ENCODE results near the gene CBR1. TPM values are rescaled to one million over a fixed set of nuclear protein-coding genes. Genes with fewer than 3 reads are reported as not detected.
A peak's percentile ranks its signal among the peaks of the same experiment; 100 is the strongest.

The CBR1 gene
- total RNA-seq, result 23.2 TPM

GRCh38 chr21:36069713-36070583, at the start of gene CBR1:
Gene CBR1 (plus strand): TSS chr21:36070024. CDS start chr21:36070116, 92 bp downstream.
- DNase-seq, result peak; percentile 96

DNA sequence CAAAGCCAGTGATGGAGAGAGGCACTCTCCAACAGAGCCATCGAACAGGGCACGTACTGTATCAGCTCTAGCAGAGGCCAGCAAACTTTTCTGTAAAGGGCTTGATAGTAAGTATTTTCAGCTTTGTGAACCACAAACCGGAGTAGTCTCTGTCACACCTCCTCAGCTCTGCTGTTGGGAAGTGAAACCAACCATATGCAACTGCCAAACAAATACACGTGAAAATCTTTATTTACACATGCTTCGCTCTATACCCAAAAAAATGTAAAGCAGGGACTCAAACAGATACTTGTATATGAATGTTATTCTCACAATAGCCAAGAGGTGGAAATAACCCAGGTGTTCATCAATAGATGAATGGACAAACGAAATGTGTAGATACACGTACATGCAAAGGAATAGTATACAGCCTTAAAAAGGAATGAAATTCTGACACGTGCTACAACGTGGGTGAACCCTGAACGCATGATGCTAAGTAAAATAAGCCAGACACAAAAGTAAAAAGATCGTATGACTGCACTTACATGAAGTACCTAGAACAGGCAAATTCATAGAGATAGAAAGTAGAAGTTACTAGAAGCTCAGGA, 48.5 kb upstream of the CBR1 start:
- DNase-seq, result no peak

GRCh38 chr21:36022427-36023091, 47.3 kb upstream of the CBR1 start:
- no peak for DNase-seq

DNA sequence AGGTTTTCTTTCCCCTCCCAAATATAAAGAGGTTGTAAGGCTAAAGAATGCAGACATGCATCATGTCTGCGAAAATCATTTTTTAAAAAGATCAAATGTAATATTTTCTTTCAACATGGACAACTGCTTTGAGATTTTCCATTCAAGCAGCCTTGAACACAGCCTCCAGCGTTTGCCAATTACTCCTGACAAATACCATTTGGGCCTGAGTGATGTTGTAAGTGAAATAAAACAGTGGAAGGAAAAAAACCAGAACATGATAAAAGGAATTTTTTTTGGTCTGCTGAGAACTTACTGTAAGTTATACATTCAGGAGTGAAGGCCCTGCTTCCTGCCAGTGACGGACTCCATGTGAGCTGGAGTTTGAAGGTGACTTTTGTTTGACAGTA, 46.7 kb upstream of the CBR1 start:
- no peak for DNase-seq

GRCh38 chr21:36024782-36025181, 45.0 kb upstream of the CBR1 start:
- DNase-seq, result no peak

DNA sequence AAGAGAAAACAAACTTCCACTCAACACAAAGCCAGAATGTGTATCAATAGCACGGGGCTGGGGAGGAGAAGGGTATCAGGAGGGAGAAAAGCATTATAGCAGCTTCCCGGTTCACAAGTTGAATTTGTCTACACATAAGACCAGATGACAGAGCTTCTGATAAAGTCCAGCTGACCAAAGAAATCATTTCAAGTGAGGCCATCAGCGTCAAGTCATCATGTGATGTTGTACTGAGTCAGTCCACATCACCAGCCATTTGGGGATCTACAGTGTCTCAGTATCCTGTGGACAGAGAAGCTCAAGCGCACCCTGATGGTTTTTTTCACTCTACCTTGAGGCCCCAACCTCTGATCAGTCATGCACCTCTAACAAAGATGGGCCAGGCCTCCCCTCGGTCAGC, 42.5 kb upstream of the CBR1 start:
- no peak for DNase-seq

DNA sequence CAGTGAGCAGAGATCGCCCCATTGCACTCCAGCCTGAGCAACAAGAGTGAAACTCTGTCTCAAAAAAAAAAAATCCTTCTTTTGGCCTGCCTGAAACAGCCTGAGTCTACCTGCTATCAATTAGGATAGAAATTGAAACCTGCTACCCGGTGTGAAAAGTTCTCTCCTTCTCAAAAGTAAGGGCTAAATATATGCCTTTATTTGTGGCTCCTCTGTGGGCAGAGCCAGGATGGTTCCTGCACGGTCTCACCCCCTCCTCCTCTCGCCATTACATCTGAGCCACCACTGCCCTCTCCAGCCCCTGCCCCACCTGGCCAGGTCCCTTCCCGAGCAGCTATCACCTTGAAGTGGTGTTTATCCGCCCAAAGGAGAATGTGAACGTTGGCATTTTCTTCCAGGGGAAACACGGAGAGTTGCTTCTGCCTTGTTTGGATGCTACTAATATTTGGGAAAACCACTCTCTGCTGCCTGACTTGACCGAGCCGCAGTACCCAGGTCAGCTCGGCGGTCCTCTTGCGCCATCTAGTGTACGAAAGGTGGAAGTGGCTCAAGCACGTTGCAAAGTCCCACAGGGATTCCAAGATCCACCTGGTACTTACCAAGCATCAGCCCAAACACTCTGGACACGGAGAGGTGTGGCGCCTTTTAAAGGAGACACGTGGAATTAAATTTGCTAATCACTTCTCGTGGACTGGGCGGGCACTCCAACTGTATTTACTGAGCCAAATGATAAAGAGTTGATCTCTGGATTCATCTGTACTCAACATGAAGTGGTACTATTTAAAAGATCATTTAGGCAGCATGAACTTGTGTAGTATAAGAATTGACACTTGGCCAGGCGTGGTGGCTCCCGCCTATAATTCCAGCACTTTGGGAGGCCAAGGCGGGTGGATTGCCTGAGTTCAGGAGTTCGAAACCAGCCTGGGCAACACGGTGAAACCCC, 41.4 kb upstream of the CBR1 start:
- peak; percentile 71 for DNase-seq

DNA sequence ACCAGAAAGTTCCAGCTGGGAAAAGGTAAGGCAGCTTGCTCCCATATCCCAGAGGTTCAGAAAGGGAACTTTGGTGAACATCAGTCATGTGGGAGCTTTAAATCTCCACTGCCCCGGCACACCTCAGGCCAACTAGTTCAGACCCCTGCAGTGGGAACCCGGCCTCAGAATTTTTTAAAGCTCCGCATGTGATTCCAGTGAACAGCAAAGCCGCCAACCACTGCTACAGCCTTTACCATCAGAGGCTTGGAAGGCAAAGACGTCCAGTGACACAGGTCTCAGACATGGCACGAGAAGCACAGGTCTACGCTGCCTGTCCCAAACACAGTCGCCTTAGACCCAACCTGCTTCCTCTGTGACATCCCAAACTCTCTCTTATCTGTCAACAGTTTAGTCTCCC, 40.5 kb upstream of the CBR1 start:
- DNase-seq, result no peak

GRCh38 chr21:36030581-36031189, 39.1 kb upstream of the CBR1 start:
- DNase-seq, result no peak

GRCh38 chr21:36032647-36033406, 37.0 kb upstream of the CBR1 start:
- DNase-seq, result no peak

DNA sequence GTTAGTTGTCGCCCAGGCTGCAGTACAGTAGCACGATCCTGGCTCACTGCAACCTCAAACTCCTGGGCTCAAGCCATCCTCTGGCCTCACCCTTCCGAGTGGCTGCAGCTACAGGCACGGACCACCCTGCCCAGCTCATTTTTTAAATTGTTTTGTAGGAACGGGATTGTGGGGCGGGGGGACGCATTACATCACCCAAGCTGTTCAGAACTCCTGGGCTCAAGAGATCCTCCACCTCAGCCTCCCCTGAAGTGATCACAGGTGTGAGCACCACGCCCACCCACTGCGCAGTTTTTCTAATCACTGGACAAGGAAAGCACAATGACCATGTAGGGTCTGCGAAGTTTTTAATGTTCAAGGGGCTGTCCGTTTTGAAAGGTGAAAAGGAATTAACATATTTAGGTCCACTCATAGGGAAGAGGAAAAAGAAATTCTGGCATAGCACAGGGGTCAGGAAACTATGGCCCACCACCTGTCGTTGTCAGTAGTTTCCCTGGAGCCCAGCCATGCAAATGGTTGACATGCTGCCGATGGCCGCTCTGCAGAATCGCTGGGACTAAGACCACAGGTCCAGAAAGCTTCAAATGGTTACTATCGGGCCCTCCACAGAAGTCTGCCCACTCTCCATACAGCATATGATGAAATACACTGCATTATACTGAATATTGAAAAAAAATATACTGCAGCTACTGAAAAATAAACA, 35.5 kb upstream of the CBR1 start:
- no peak for DNase-seq

DNA sequence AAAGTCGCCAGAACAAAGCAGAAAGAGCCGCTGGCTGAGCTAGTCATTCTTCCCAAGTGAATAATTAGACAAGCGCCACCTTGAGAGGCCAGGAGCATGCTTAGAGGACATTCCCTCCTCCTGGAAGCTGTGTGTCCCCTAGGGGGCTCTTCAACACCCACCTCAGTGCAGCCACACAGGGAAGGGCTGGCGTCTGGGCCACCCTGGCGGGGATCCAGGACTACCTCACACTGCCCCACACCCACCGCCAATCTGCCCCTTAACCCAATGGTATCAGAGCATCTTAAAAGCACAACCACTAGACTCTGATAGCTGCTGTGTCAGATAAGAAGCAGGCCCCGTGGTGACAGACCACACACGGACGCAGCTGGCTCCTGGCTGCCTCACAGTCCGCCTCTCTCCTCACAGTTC, 34.4 kb upstream of the CBR1 start:
- DNase-seq, result no peak

DNA sequence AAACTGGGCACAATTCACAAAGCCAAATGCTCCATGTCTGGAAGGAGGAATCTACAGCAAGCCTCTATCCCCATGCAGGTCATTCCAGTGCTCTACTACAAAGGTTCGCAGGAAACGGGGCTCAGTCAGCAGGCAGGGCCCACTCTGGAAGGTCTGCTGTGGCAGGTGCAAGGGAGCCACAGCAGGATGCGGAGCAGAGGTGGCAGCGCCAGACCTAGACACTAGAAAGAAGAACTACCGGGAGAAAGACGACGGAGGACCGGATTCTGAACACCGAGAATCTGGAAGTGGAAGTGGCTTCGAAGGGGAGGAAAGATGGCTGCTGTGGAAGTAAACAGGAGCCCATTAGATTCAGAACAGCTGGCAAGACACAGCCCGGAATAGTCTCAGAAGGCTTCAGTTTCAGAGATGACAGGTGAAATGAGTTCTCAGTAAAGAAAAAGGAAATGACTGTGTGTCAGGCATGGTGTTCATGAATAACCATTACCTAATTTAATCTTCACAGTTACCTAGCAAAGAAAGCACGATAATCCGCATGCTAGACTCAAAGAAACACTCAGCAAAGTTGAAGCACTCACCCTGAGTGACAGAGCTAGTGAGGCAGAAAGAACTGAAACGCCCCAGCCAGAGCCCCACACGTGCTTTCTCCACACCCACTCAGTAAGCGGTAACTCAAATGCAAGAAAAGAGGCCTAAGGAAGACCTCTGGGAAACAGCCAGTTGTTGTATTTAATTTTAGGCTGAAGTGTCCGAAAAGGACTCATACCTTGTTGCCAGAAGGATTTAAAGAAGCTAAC, 30.9 kb upstream of the CBR1 start:
- no peak for DNase-seq

- no peak for DNase-seq
Measured at GRCh38 chr21:36039861-36040260, 30.0 kb upstream of the CBR1 start.

DNA sequence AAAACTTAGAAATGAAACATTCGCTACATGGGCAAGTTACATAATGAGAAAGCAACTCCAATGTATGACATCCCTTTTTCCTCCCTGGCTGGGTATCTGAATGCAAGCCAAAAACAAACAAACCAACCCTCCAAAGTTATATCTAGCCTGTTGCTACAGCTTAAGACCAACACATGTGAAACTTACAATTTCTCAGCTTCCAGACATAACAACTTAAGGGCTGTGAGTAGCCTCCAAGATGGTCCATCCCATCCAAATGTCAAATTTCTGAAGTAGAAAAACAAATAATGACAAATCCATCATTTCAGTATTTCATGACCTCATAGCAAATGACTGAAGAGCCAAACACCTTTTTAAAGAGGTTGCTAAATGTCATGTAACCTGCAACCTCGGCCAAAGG, 29.4 kb upstream of the CBR1 start:
- no peak for DNase-seq

DNA sequence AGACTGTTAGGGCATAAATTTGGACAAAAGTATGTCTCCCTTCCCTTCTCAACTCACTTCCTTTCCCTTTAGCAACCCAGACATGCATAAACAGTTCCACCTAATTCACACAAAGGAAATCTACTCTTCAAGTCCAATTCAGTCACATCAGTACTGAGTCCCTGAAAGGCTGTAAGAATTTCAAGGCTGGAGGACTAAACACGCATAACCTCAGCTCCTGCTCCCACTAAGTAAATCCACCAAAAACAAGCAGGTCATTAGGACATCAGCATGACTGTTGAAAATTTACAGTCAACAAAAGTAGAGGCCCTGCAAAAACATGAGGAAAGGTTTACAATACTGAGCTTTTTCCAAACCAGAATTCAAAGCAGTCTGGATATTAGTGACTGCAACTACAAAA, 27.9 kb upstream of the CBR1 start:
- no peak for DNase-seq

GRCh38 chr21:36044056-36044455, 25.8 kb upstream of the CBR1 start:
- no peak for DNase-seq

- no peak for DNase-seq
Measured at GRCh38 chr21:36045993-36046392, 23.8 kb upstream of the CBR1 start.

DNA sequence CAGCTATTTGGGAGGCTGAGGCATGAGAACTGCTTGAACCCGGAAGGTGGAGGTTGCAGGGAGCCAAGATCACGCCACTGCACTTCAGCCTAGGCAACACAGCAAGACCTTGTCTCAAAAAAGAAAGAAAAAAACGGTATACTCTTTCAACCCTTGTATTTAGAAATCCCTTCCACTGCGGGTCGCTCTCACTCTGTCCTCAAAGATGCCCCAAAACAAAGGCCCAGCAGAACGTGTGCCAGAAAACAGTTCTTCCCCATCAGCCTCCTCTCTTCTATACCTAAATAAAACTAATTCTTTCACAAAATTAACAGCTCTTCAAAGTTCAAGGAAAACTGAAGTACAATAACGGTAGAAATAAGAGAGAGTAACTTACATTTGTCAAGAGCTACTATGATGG, 22.7 kb upstream of the CBR1 start:
- DNase-seq, result no peak

GRCh38 chr21:36048357-36048756, 21.5 kb upstream of the CBR1 start:
- DNase-seq, result no peak
